ENCODE measurements around the gene NUDT13. TPM values are rescaled to one million over a fixed set of nuclear protein-coding genes. Genes with fewer than 3 reads are reported as not detected.
A peak's percentile ranks its signal among the peaks of the same experiment; 100 is the strongest.

The NUDT13 gene
- 1 to 10 TPM; 1.8 to 4.2 (median 2.1) TPM for total RNA-seq
- long read RNA-seq, partial matches to known transcripts = 0 of 1 reads
- long read RNA-seq, other reads (novel, unspliced or antisense) = 0 of 1 reads

- peak within 1 kb of the TSS; percentile 62 to 87 (median 77) for H3K27ac ChIP-seq
- 0% methylated on average over 5 of the region's 5 CpGs for WGBS (ENCODE audit: insufficient coverage, low coverage, low lambda C conversion rate, missing lambda C conversion rate)
- H3K27me3 ChIP-seq = no peaks in the 10 kb centered on the region
- peaks cover 0 to 6% (median 0%) of the 10 kb centered on the region in 4 donors for H3K4me1 ChIP-seq
- ATAC-seq (peak; percentile 97 to 99 (median 98)), DNase-seq (peak; percentile 45 to 81 (median 64))
- no peaks in the 10 kb centered on the region for H3K9me3 ChIP-seq
- H3K36me3 ChIP-seq = no peaks in the 10 kb centered on the region
- intact Hi-C loops (cut with DNase I) = no loop called here
- peak; percentile 60 for TF ChIP-seq POLR2A (IDR thresholded peaks at IDR 0.05)
- no peak for TF ChIP-seq CTCF (IDR thresholded peaks at IDR 0.05)
- H3K4me3 ChIP-seq = peak within 1 kb of the TSS; percentile 22 to 59 (median 52)
Observed at GRCh38 chr10:73110345-73110849, at the start of gene NUDT13. TSS of gene NUDT13 (plus strand) at chr10:73110455. CDS start at chr10:73114366, 3,911 bp downstream.

GRCh38 chr10:73060738-73061635, 49.3 kb upstream of the NUDT13 start:
- TF ChIP-seq CTCF (IDR thresholded peaks at IDR 0.05) = peak; percentile 33 to 40 (median 37)
- no peak for TF ChIP-seq POLR2A (IDR thresholded peaks at IDR 0.05)
- ATAC-seq (peak; percentile 38 to 71 (median 63)), DNase-seq (no peak)
- no peaks in the 10 kb centered on the region for H3K4me1 ChIP-seq
- H3K27ac ChIP-seq = no peak overlapping the region
- H3K27me3 ChIP-seq = no peaks in the 10 kb centered on the region
- no peak overlapping the region for H3K4me3 ChIP-seq
- H3K36me3 ChIP-seq = peaks cover 0 to 39% (median 0%) of the 10 kb centered on the region in 4 donors
- H3K9me3 ChIP-seq = no peaks in the 10 kb centered on the region
- intact Hi-C loops (cut with DNase I) = no loop called here
- 37% methylated on average over 5 of the region's 5 CpGs for WGBS (ENCODE audit: insufficient coverage, low coverage, low lambda C conversion rate, missing lambda C conversion rate)

GRCh38 chr10:73061743-73062142, 48.5 kb upstream of the NUDT13 start:
- intact Hi-C loops (cut with DNase I) = no loop called here
- TF ChIP-seq POLR2A (IDR thresholded peaks at IDR 0.05) (no peak), CTCF (IDR thresholded peaks at IDR 0.05) (no peak)
- Histone ChIP-seq H3K4me1 (no peaks in the 10 kb centered on the region), H3K4me3 (no peak overlapping the region), H3K9me3 (no peaks in the 10 kb centered on the region), H3K36me3 (peaks cover 0 to 40% (median 0%) of the 10 kb centered on the region in 4 donors), H3K27me3 (no peaks in the 10 kb centered on the region), H3K27ac (no peak overlapping the region)
- 69% methylated on average over 1 of the region's 1 CpG for WGBS (ENCODE audit: insufficient coverage, low coverage, low lambda C conversion rate, missing lambda C conversion rate)
- ATAC-seq = peak in 3 of 4 donors; percentile 34 to 62 (median 50)
- DNase-seq = no peak

- H3K36me3 ChIP-seq = peaks cover 0 to 62% (median 12%) of the 10 kb centered on the region in 4 donors
- 80% methylated on average over 1 of the region's 1 CpG for WGBS (ENCODE audit: insufficient coverage, low coverage, low lambda C conversion rate, missing lambda C conversion rate)
- H3K27me3 ChIP-seq = no peaks in the 10 kb centered on the region
- TF ChIP-seq POLR2A (IDR thresholded peaks at IDR 0.05) (no peak), CTCF (IDR thresholded peaks at IDR 0.05) (no peak)
- H3K27ac ChIP-seq = no peak overlapping the region
- no peak overlapping the region for H3K4me3 ChIP-seq
- intact Hi-C loops (cut with DNase I) = no loop called here
- H3K4me1 ChIP-seq = no peaks in the 10 kb centered on the region
- ATAC-seq (no peak), DNase-seq (no peak)
- H3K9me3 ChIP-seq = no peaks in the 10 kb centered on the region
Observed at GRCh38 chr10:73065441-73065840, 44.8 kb upstream of the NUDT13 start.

Measured in right lobe of liver (tissue), 6 donors.